ENCODE measurements around the gene KCNE4.

DNA sequence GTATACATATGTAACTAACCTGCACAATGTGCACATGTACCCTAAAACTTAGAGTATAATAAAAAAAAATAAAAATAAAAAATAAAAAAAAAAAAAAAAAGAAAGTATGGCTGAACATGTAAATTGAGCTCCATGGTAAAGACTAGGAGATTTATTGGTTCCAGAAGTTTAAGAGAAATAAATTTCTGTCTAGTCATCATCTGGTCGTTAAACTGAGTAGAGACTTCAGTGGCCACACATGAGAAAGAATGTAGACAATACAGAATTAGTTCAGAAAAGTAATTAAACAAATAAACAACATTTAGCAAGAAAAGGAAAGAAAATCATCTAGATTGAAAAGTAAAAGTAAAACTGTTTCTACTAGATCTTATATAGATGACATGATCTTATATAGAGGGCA, 12.4 kb upstream of the KCNE4 start:
- TF ChIP-seq EZH2 (IDR thresholded peaks at IDR 0.05; ENCODE audit: low read length, unreplicated experiment): no peak
- TF ChIP-seq, protein P1, sequence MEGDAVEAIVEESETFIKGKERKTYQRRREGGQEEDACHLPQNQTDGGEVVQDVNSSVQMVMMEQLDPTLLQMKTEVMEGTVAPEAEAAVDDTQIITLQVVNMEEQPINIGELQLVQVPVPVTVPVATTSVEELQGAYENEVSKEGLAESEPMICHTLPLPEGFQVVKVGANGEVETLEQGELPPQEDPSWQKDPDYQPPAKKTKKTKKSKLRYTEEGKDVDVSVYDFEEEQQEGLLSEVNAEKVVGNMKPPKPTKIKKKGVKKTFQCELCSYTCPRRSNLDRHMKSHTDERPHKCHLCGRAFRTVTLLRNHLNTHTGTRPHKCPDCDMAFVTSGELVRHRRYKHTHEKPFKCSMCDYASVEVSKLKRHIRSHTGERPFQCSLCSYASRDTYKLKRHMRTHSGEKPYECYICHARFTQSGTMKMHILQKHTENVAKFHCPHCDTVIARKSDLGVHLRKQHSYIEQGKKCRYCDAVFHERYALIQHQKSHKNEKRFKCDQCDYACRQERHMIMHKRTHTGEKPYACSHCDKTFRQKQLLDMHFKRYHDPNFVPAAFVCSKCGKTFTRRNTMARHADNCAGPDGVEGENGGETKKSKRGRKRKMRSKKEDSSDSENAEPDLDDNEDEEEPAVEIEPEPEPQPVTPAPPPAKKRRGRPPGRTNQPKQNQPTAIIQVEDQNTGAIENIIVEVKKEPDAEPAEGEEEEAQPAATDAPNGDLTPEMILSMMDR (conservative IDR thresholded peaks at IDR 0.05; ENCODE audit: low read depth, low read length): no peak
- no peak for TF ChIP-seq EZH2phosphoT487 (IDR thresholded peaks at IDR 0.05; ENCODE audit: borderline replicate concordance, low read length)

Data from PC-3 (cell line).